GM18526 (cell line): ENCODE results near the gene MLLT6.

Experiments used
- POLR2A ChIP-seq: IDR thresholded peaks from 3 replicates; pipeline ENCODE4 v1.6.1; 2011; ENCODE audit not compliant: insufficient read length; ENCODE audit errors: extremely low read depth

Gene MLLT6

GRCh38 chr17:38704606-38705522, at the start of gene MLLT6:
Gene MLLT6, plus strand, starts transcription at chr17:38705273. Its CDS starts 360 bp downstream, at chr17:38705633.
- peak; percentile 59 for TF ChIP-seq POLR2A

- TF ChIP-seq POLR2A, result no peak
Measured at GRCh38 chr17:38656959-38657823, 47.9 kb upstream of the MLLT6 start.

GRCh38 chr17:38657824-38658740, 47.0 kb upstream of the MLLT6 start:
- TF ChIP-seq POLR2A, result no peak

GRCh38 chr17:38658741-38659345, 46.2 kb upstream of the MLLT6 start:
- TF ChIP-seq POLR2A, result no peak

GRCh38 chr17:38659415-38659814, 45.7 kb upstream of the MLLT6 start:
- TF ChIP-seq POLR2A, result no peak

- no peak for TF ChIP-seq POLR2A
Measured at GRCh38 chr17:38660097-38661025, 44.7 kb upstream of the MLLT6 start.

GRCh38 chr17:38663125-38663751, 41.8 kb upstream of the MLLT6 start:
- no peak for TF ChIP-seq POLR2A

- no peak for TF ChIP-seq POLR2A
Measured at GRCh38 chr17:38663964-38664644, 41.0 kb upstream of the MLLT6 start.

- TF ChIP-seq POLR2A, result no peak
Measured at GRCh38 chr17:38667099-38667786, 37.8 kb upstream of the MLLT6 start.

- TF ChIP-seq POLR2A, result no peak
Measured at GRCh38 chr17:38667787-38668122, 37.3 kb upstream of the MLLT6 start.

- no peak for TF ChIP-seq POLR2A
Measured at GRCh38 chr17:38669520-38669919, 35.6 kb upstream of the MLLT6 start.

- TF ChIP-seq POLR2A, result no peak
Measured at GRCh38 chr17:38671939-38672720, 32.9 kb upstream of the MLLT6 start.
